ENCODE data around the gene C9orf78.

Gene C9orf78

DNA sequence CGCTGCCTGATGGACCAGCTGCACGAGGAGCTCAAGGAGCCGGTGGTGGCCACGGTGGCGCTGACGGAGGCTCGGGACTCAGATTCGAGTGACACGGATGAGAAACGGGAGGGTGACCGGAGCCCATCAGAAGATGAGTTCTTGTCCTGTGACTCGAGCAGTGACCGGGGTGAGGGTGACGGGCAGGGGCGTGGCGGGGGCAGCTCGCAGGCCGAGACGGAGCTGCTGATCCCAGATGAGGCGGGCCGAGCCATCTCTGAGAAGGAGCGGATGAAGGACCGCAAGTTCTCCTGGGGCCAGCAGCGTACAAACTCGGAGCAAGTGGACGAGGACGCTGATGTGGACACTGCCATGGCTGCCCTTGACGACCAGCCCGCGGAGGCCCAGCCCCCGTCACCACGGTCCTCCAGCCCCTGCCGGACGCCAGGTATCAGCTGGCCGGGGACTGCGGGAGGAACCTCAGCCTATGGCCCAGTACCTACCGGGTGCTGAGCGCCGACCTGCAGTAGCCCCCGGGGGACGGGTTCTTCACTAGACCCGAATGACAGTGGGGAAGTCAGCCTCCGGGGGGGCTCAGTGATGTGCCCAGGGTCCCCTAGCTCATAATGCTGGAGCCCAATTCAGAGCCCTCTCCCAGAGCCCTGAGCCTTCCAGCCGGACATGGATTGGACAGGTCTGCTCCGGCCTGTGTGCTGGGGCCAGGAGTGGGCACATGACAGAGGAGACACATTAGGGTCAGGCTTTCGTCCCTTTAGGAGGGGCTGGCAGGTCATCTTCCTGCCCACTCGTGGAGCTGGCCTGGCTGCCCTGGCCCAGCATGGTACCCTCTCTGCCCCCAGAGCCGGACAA is 33.2 kb upstream of the C9orf78 start:
- no peak for DNase-seq (ENCODE audit: low read depth)

DNA sequence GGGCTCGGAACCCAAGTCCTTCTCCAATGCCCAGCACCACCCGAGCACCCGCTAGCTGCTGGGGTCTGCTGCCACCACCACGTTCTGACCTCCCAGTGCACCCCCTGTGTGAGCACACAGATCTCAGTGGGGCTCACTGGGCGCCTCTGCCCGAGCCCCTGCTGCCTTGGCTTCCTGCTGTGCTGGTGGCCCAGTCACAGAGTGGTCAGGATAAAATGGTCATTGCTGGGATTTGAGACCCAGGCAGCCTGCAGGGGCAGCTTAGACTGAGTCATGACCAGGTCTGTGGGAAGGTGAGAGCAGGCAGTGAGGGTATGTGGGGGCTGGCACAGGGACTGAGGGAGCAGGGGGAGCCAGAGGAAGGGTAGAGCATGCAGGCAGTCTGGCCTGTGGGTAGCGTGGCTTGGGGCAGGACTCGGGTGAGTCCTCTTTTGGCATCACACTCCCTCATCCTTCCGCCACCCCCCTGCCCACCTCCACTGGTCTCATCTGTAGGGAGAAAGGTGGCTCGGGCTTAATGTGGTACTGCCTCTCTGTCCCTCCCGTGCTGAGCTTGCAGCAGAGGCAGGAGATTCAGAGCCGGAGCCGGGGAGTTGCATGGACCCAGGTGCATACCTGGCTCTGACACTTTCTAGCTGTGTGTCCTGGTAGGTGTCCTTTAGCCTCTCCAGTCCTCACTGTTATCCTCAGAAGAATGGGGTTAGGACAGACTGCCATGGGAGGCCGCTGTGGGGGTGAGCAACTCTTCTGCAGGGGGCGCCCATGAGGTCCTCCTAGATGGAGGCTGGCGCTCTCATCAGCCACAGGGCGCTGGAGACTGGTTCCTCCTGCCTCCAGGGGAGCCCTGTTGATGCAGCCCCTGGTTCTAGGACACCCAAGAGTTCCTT is 32.3 kb upstream of the C9orf78 start:
- DNase-seq (ENCODE audit: low read depth) = no peak

DNA sequence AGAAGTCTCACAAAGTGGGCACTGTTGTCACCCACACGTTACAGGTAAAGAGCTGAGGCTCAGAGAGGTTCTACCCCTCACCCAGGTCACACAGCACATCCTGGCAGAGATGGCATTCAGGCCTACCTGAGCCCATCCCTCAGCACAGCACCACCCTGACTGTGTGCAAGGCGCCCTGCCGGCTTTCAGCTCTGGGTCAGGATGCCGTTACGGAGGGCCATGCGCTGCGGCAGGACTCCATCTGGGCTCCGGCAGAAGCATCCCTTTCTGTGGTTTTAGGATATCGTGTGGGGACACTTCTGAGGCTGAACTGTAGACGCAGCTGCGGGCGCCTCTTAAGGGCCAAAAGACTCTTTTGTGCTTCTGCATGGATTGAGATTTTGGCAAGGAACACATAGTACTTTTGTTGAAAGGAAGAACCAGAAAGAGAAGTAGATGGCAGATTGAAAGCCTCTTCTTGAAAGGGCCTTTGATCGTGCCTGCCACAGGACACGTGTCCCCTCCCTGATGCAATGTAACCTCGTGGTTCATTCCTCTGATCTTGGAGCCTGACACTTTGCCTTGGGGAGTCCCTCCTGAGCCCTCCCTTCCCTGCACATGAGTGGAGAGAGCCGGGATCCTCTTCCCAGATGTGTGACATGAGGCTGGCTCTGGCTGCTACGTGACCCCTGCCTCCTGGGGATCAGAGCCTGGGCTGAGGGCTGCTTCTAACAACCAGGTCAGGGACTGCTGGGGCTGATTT is 31.5 kb upstream of the C9orf78 start:
- no peak for DNase-seq (ENCODE audit: low read depth)

DNA sequence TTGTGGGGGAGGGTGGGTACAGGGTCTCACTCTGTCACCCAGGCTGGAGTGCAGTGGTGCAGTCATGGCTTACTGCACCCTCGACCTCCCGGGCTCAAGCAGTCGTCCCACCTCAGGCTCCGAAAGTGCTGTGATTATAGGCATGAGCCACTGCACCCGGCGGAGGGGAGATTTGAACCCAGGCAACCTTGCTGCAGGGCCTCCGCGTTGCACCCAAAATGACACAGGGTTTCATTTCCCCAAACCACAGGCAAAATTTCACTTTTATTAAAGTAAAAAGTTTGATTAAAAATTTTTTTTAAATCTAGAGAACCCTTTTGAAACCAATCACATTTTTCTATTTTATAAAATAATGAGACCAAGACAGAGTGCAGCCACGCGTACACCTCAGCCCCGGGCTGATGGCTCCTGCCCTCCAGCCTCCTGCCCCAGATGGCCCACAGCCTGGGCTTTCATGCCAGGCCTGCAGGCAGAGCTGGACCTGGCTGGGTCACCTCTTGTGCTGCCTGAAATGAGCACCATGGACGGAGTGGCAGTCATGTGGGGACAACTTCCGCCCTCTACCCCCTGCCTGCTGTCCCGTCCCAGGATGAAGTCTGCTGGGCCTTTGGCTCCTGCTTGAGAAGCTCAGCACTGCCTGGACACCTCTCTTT is 30.7 kb upstream of the C9orf78 start:
- DNase-seq (ENCODE audit: low read depth) = no peak

DNA sequence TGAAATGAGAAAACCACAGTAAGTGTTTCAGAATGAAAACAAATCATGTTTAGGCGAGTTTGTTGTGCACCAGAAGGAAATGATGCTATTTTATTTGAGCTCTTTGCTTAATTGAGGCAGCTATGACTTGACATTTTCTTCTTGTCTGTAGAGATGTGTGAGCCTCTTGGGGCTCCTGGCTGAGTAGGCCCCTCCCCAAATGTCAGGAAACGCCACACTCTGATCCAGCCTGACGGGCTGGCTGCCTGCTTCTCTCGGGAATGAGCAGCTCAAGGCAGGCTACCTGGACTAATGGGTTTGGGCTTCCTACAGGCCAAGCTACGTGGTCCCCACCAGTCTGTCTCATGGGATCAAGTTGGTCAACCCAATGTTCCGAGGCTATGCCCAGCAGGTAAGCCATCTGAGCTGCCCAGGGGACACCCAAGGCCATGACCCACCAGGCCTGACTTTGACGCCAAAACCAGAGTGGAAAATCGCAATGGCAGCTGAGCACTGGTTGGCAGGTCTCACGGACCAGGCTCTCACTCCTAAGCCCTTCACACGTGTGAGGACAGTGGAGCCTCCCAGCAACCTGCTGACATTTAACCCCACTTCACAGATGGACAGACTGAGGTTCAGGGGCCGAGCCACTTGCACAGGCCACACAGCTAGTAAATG is 30.0 kb upstream of the C9orf78 start:
- no peak for DNase-seq (ENCODE audit: low read depth)

DNA sequence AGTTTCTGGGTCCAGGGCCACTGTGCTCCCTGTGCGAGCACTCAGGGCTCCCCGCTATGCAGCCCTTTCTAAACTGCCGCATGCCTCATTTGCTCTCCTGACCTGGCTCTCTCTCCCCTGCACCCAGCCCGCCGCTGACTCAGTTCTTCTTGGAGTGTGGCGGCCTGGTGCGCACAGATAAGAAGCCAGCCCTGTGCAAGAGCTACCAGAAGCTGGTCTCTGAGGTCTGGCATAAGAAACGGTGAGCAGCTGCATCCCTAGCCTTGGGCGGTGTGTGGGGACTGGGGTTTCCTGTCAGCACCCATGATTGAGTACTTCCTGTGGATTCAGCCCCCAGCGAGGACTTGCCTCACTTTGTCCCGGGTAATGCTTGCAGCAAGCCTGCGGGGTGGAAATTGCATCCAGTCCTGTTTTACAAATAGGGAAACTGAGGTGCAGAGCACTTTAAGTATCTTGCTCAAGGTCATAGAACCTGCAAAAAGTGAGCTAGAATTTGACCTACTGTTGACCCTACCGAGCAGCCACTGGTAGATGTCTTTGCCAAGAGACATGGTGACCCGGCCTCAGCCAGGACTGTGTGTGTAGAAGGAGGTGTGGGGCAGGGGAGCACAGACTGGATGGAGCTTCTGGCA is 28.1 kb upstream of the C9orf78 start:
- DNase-seq (ENCODE audit: low read depth) = no peak

DNA sequence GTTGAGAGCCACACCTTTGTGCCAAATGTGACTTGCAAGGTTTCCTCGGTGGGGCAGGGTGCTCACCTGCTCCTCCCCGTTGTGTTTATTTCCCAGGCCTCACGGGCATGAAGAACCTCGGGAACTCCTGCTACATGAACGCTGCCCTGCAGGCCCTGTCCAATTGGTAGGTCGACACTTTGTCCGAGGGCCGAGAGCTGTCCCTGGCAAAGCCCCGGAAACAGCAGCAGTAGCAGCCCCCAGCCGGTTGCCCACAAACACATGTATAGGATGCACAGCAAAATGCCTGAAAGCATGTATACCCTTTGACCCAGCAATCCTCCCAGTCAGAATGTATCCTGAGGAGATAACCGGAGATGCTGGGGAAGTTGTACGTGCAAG is 26.4 kb upstream of the C9orf78 start:
- DNase-seq (ENCODE audit: low read depth) = no peak

DNA sequence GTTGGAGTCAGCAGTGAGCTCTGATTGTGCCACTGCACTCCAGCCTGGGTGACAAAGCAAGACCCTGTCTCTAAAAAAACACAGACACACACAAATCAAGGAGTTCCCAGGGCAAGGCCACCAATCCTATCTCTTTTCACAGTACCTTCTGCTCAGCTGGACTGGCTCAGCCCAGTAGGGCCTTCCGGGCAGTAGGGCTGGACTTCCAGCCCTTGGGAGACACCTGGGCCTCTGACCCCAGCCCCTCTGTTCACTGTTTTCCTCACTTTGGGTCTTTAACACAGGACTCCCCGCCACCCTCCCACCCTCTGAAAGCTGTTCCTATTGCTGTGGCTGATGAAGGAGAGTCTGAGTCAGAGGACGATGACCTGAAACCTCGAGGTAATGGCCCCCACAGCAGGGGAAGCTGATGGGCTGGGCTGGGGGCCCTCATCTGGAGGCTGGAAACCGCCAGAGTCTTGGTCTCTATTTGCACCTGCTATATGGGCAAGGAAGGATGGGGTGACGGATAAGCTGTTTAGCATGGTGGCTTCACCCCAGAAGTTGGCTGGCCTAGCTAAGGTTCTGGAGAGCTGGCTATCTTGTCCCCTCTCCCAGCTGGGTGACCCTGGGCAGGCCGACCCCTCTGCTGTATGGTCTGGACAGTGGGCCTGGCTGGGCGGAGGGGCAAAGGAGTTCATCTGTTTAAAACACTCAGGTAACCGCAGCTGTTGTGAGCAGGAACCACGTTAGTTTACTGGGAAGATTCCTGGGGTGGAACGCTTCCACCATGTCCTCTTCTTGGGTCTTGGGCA is 25.8 kb upstream of the C9orf78 start:
- no peak for DNase-seq (ENCODE audit: low read depth)

DNA sequence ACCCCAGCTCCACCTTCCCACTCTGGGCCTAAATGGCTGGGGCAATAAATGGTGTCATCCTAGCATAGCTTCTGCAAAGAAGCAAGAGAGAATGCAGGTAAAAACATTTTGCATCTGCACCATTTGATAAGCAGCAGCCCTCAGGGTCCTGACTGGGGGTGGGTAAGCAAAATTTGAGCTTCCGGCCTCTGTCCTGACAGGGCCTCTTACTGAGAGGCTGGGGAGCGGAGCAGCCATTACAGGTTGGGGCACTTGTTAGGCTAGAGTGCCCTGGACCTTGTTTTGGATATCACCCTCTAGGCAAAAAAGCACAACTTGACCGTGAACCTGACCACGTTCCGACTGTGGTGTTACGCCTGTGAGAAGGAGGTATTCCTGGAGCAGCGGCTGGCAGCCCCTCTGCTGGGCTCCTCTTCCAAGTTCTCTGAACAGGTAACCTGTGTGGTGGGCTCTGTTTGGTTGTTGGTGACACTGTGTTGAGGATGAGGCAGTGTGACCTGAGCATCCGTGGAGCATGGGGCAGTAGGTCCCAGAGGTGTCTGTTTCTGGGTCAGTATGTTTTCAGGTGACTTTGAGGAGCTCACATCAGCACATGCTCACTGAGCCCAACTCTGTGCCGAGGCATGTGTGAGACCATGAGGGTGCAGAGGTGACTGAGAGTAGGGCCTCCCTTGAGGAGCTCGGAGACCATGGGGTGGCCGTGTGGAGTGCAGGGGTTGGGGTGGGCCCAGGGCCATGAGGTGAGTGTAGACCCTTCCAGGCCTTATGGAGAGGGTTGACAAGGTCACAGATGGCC is 23.3 kb upstream of the C9orf78 start:
- no peak for DNase-seq (ENCODE audit: low read depth)

DNA sequence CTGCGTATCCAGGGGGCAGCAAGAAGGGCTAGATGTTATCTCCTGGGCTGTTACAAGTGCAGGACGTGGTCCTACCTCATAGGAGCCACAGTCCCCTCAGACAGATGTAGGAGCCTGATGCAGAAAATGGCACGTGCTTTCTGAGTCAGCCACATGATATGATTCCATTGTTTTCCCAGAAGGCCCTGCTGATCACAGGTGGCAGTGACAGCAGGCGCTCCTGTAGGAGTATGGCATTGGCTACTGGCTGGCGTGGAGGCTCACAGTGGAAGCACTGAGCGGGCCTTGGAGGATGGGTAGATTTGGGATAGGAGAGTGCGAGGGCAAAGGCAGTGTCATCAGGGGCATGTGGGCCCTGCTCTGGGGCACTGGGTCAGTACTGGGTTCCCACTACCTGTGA is 22.1 kb upstream of the C9orf78 start:
- DNase-seq (ENCODE audit: low read depth) = no peak

DNA sequence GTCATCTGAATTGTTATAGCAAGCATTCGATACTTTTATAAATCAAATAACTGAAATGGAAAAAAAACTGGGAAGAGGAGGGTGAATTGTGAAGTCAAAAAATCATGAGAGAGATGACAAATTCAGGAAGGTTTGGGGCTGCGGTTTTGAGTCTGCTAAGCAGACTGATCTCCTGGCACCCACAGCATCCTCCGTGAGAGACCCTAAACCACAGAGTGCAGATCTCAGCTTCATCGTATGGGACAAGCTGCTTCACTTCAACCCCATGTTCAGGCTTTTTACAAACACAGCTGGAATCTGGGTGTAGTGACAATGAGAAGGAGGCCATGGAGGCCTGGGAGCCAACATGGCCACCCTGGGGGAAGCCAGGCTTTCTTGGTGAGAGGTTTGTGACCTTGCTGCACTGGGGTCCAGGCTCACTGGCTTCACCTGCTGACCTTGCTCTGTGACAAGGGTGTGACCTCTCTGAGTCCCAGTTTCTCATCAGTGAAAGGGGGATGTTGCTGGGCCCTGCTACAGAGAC is 19.6 kb upstream of the C9orf78 start:
- DNase-seq (ENCODE audit: low read depth) = no peak

DNA sequence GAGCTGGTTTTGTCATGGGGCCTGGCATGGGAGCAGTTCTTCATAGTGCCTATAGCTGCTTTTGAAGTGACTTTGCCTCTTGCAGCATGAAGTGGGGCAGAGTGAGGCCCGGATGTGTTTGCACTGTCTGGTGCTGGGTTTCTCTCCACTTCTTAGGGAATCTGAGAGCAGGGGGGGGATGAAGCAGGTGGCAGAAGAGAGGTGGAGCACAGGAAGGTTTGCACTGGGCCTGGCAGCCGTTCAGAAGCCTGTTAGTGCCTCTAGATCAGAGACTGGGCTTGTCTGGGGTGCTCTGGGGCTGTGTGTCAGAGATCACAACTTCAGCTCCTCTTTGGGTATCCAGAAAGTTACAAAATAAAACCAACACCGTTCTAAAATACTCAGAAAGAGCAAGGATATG is 18.5 kb upstream of the C9orf78 start:
- DNase-seq (ENCODE audit: low read depth) = no peak

DNA sequence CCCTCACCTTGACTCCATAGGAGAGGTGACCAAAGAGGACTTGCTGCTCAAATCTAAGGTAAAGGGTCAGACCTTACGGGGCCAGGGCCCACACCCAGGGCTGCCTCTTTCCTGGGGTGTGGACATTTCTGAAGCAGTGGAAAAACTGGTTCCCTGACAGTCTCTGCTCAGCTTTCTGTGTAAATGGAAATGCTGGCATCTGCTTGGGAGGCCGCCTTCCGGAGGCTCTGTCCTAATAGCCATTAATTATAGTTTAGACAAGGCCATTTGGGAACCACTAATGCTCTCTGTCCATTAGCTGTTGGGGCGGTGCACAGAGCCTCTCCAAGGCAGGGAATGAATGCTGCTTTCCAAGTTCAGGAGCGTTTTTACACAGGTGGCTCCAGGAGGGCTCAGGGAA is 17.5 kb upstream of the C9orf78 start:
- no peak for DNase-seq (ENCODE audit: low read depth)

DNA sequence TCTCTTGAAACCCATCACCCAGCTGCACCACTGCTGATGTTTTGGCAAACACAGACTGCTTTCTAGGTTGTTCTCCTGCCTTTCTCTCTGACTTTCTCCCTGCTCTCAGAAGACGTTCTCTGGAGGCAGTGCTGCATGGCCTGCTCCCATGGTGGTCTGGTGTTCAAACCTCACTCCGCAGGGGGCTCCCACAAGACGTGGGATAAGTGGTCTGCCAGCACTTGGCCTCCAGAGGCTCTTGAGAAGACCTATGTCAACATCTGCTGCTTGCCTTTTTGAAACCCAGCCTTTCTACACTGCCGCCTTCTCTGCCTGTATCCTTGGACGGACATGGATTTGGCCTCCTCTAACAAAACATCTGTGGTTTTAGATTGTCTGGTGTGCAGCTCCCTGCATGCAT is 16.7 kb upstream of the C9orf78 start:
- DNase-seq (ENCODE audit: low read depth) = no peak

DNA sequence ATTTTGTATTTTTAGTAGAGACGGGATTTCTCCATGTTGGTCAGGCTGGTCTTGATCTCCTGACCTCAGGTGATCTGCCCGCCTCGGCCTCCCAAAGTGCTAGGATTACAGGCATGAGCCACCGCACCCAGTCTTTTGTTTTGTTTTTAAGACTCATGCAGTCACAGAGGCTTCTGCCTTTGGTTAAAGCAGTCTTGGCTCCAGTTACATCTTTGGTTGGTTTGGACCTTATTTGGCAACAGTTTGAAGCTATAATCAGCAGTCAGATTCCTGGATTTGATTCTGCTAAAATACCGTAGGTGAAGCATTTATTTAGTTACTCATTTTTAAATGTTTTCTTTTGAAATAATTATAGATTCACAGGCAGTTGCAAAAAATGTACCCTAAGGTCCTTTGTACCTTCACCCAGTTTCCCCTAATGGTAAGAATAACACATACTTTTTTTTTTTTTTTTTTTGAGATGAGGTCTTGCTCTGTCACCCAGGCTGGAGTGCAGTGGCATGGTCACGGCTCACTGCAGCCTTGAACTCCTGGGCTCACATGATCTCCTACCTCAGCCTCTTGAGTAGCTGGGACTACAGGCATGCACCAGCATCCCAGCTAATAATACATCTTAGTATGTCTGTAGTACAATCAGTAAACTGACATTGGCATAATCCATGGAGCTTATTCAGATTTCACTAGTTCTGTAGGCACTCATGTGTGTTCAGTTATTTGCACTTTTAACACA is 15.9 kb upstream of the C9orf78 start:
- DNase-seq (ENCODE audit: low read depth) = no peak

DNA sequence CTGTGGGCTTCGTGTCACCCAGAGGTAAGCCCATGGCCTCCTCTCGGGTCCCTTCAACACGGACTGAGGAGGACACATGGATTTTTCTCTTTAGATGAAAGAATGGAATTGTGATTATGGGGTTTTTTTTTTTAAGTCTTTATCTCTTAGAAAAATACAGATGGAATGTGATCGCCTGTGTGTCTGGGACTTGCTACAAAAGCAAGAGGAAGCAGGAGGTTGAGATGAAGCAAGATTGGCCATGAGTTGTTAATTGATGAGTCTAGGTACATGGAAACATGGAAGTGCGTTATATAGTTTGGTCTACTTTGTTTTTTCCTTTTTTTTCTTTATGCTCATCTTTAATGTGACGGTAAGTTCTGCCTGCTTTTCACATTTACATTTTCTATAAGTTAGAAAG is 14.8 kb upstream of the C9orf78 start:
- DNase-seq (ENCODE audit: low read depth) = no peak

DNA sequence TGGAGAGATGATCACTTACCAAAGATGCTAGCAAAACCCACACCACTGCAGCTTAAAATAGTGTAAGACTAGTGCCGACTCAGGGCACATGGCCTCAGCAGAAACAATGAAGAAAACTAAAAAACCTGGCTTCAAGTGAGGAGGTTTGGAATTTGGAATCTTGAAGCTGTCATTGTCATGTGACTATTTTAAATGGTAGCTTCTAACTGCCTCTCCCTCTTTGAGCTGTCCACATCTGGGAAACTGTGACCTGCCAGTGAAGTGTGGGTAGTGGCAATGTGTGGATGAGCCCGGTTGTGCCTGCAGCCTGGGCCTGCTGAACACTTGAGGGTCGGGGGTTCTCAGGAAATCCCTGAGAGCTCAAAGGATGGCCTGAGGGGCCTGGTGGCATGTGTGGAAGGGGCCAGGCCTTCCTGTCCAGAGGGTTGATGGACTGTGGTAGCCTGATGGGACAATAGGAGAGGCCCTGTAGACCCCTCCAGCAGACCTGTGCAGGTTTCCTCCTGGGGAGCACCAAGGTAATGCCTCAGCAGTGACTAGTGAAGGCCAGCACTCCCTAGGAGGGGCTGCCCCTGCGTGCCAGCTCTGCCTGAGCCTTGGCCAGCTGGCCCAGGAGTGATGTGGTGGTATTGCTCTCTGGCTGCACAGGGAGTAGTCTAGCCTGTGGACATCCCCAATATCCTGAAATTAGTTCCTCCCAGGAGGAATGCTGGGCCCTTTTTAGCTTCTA is 13.8 kb upstream of the C9orf78 start:
- no peak for DNase-seq (ENCODE audit: low read depth)

DNA sequence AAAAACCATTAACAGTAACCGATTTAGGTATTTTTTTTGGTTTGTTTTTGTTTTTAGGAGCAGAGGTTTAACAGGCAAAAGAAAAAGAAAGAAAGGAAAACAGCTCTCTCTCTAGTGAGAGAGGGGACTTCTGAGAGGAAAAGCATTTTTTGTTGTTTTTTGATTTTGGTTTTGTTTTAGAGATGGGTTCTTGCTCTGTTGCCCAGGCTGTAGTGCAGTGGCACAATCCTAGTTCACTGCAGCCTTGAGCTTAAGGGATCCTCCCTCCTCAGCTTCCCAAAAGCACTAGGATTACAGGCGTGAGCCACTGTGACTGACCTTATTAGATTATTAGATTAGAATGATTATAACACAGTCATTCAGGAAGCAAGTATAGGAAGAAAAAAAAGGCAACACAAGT is 10.3 kb upstream of the C9orf78 start:
- DNase-seq (ENCODE audit: low read depth) = no peak

All from HS-5 (cell line).